ES-I3 (cell line): ENCODE data around the gene NAV1.

Source experiments
- H3K36me3 ChIP-seq: 2 replicates; pipeline ENCODE4 v1.6.1; 2013; ENCODE audit warnings: mild to moderate bottlenecking, low read length, control low read depth, moderate library complexity; ENCODE audit not compliant: insufficient read depth
- H3K4me1 ChIP-seq: 2 replicates; pipeline ENCODE4 v1.6.1; 2013; ENCODE audit warnings: mild to moderate bottlenecking, control low read depth, low read length; ENCODE audit not compliant: insufficient read depth
- H3K9ac ChIP-seq: 2 replicates; pipeline ENCODE4 v1.6.1; 2013; ENCODE audit warnings: low read depth, mild to moderate bottlenecking, low read length, moderate library complexity
- H3K9me3 ChIP-seq: 2 replicates; pipeline ENCODE4 v1.6.1; 2013; ENCODE audit warnings: mild to moderate bottlenecking, low read length, moderate library complexity; ENCODE audit not compliant: control insufficient read depth, insufficient read depth

The NAV1 gene

DNA sequence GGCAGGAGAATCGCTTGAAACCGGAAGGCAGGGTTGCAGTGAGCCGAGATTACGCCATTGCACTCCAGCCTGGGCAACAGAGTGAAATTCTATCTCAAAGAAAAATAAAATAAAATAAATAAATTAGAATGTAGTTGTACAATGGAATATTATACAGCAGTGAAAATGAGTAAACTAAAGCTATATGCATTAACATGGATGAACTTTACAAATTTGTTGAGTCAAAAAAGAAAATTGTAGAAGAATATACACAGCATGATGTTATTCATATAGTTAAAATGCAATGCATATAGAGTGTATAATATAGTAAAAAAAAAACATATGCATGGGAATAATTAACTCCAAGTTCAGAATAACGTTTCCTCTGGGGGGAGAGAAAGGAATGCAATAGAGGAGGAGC lies 11.0 kb upstream of the NAV1 start:
- H3K9ac ChIP-seq, result no peak overlapping the region
- no peaks in the 10 kb centered on the region for H3K9me3 ChIP-seq
- no peaks in the 10 kb centered on the region for H3K36me3 ChIP-seq
- peaks cover 10% of the 10 kb centered on the region; the same call in 1 of the 2 replicates for H3K4me1 ChIP-seq

DNA sequence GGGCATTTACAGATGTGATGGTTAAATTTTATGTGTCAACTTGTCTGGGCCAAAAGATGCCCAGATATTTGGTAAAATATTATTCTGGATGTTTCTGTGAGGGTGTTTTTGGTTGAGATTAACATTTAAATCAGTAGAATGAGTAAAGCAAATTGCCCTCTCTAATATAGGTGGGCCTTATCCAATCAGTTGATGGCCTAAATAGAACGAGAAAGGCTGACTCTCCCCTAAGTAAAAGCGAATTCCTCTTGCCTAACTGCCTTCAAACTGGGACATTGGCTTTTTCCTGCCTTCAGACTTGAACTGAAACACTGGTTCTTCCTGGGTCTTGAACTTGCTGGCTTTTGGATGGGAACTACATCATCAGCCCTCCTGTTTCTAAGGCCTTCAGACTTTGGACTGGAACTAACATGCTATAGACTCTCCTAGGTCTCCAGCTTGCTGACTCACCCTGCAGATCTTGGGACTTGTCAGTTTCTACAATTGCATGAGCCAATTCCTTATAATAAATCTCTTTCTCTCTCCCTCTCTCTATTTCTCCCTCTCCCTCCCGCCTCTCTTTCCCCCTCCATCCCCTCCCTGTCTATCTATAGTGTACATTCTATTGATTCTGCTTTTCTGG lies 10.2 kb upstream of the NAV1 start:
- Histone ChIP-seq H3K4me1 (peaks cover 10% of the 10 kb centered on the region; the same call in 1 of the 2 replicates), H3K36me3 (no peaks in the 10 kb centered on the region), H3K9ac (no peak overlapping the region), H3K9me3 (no peaks in the 10 kb centered on the region)

GRCh38 chr1:201530741-201531531 lies 8.0 kb upstream of the NAV1 start:
- Histone ChIP-seq H3K36me3 (no peaks in the 10 kb centered on the region), H3K4me1 (peaks cover 16% of the 10 kb centered on the region; the same call in 1 of the 2 replicates), H3K9me3 (no peaks in the 10 kb centered on the region), H3K9ac (no peak overlapping the region)

GRCh38 chr1:201531551-201532425 lies 7.1 kb upstream of the NAV1 start:
- Histone ChIP-seq H3K36me3 (no peaks in the 10 kb centered on the region), H3K9ac (no peak overlapping the region), H3K9me3 (no peaks in the 10 kb centered on the region), H3K4me1 (peaks cover 16% of the 10 kb centered on the region; the same call in 1 of the 2 replicates)

- H3K4me1 ChIP-seq, result peaks cover 20% of the 10 kb centered on the region
- no peaks in the 10 kb centered on the region for H3K9me3 ChIP-seq
- H3K36me3 ChIP-seq, result no peaks in the 10 kb centered on the region
- H3K9ac ChIP-seq, result no peak overlapping the region
Measured at GRCh38 chr1:201533836-201534235, 5.1 kb upstream of the NAV1 start.

DNA sequence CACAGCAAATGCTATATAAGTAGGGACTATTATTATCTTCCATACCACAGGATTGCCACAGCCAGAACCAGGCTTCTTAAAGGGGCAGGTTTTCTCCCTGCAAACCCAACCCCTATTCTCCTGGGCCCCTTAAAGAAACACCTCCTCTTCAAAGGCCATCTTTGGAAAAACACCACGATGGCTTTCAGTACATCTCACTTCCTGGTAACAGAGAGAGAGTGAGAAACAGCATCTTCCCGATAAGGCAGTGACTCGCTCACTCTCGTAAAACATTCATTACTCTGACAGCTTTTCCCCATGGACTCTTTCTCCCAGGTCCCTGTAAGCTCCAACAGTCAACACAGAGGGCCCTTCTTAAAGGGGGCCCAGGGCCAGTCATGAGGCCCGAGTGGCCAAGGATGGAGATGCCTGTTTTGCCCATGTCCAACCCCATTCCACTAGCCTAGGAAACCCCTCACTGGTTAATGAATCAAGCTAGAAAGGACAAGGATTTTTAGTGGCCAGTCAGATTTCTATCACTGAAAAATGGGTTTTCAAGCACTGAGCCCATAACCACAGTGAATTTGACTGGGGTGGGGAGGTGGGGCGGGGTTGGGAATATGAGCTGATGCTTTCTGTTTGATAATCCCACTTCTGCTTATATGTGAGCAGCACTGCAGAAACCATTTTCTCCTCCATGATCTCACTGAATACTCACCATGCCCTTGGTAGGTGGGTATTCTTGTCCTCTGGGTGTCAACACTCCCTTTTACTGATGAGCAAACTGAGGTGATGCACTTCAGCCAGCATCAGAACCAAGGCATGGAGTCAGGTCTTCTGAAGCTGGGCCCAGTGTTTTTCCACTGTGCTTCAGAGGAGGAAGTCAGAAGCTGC lies 3.6 kb upstream of the NAV1 start:
- H3K9ac ChIP-seq, result no peak overlapping the region
- no peaks in the 10 kb centered on the region for H3K36me3 ChIP-seq
- no peaks in the 10 kb centered on the region for H3K9me3 ChIP-seq
- peaks cover 20% of the 10 kb centered on the region for H3K4me1 ChIP-seq

GRCh38 chr1:201535919-201536245 lies 3.0 kb upstream of the NAV1 start:
- H3K9me3 ChIP-seq, result no peaks in the 10 kb centered on the region
- H3K4me1 ChIP-seq, result peaks cover 23% of the 10 kb centered on the region
- no peaks in the 10 kb centered on the region for H3K36me3 ChIP-seq
- H3K9ac ChIP-seq, result no peak overlapping the region

DNA sequence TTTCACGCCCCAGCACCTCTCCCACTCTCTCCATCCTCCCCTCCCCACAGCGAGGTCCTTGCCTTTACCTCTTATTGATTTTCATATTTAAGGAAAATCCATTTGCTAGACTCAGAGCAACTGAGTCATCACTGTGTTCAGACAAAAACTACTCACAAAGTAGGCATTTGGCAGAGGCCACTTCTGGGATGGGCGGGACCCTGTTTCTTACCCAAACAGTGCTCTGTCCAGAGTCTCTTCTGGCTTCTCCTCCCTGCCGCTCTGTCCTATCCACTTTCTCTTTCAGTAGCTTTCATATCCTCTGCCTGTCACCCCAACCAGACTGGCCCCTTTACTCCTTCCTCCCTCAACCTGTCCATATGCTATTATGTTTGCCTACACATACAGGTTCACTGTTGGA lies 2.4 kb upstream of the NAV1 start:
- Histone ChIP-seq H3K4me1 (peaks cover 25% of the 10 kb centered on the region), H3K9me3 (no peaks in the 10 kb centered on the region), H3K9ac (no peak overlapping the region), H3K36me3 (no peaks in the 10 kb centered on the region)

DNA sequence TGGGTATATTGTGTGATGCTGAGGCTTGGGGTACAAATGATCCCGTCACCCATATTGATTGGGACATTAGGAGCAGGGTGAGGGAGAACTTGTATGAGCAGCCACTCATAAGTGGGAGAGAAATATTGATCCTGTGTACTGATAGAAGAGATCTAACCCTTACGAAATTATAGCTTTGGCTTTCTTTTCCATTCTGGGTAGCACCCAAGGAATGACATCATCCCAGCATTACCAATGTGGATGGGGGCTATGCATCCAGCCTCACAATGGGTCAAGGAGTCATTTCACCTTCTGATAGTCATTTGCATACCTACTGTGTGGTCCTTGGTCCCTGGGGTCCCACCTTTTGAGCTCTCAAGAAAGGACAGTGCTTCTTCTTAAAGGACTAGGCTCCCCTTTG lies 1.9 kb upstream of the NAV1 start:
- Histone ChIP-seq H3K9ac (no peak overlapping the region), H3K9me3 (no peaks in the 10 kb centered on the region), H3K36me3 (no peaks in the 10 kb centered on the region), H3K4me1 (peaks cover 21% of the 10 kb centered on the region)

DNA sequence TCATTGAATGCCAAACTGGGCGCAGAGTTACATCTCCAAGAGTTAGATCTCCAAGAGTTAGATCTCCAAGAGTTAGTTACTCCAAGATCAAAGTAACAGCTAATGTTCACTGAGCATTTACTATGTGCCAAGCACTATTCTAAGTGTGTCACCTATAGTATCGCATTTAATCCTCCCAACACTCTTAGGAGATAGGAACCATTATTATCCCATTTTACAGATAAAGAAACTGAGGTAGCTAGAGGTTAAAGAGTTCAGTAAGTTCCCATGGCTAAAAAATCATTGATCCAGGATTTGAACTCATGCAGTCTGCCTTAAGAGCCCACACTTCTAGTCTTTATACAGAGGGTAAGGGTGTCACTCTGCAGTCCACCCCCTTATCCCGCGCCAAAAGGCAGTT lies 1.5 kb upstream of the NAV1 start:
- H3K9ac ChIP-seq, result no peak overlapping the region
- H3K4me1 ChIP-seq, result peaks cover 17% of the 10 kb centered on the region

DNA sequence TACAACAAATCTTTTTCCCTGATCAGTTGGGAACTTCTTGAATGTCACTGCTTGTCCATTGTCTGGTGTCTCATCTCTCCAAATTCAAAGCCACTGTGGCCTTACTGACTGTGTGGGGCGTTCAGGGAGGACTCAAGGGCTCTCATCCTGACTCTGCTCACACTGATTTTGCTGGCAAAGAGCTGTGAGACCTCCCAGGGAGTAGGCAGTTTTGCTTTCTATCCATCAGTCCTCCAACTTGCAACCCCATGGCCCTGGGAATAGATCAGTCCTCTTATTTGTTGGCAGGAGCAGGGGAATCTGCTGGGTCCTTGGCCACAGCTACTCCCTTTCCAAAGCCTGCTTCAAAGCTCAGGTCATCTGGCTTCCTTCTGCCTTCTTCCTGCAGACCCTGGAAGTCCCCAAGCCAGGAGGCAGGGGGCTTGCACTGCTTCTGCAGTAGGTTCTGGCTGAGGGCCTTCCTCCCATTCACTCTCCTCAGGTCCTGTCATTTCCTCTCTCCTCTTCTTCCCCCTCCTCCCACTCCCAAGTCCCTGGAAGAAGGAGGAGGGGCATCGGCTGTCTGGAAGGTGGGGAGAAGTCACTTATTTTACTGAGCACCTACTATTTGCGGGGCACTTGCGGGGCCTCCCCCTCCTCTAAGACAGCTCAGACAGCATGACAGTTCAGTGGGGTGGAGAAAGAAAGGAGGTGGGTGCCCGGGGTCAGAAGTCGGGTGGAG lies 876 bp upstream of the NAV1 start:
- no peaks in the 10 kb centered on the region for H3K9me3 ChIP-seq
- H3K9ac ChIP-seq, result peak overlapping the region; percentile 81; the same call in 1 of the 2 replicates
- peaks cover 15% of the 10 kb centered on the region for H3K4me1 ChIP-seq
- no peaks in the 10 kb centered on the region for H3K36me3 ChIP-seq

More for the DNA sequence above, 1.5 kb upstream of the NAV1 start:
- Histone ChIP-seq H3K36me3 (no peaks in the 10 kb centered on the region), H3K9me3 (no peaks in the 10 kb centered on the region)

DNA sequence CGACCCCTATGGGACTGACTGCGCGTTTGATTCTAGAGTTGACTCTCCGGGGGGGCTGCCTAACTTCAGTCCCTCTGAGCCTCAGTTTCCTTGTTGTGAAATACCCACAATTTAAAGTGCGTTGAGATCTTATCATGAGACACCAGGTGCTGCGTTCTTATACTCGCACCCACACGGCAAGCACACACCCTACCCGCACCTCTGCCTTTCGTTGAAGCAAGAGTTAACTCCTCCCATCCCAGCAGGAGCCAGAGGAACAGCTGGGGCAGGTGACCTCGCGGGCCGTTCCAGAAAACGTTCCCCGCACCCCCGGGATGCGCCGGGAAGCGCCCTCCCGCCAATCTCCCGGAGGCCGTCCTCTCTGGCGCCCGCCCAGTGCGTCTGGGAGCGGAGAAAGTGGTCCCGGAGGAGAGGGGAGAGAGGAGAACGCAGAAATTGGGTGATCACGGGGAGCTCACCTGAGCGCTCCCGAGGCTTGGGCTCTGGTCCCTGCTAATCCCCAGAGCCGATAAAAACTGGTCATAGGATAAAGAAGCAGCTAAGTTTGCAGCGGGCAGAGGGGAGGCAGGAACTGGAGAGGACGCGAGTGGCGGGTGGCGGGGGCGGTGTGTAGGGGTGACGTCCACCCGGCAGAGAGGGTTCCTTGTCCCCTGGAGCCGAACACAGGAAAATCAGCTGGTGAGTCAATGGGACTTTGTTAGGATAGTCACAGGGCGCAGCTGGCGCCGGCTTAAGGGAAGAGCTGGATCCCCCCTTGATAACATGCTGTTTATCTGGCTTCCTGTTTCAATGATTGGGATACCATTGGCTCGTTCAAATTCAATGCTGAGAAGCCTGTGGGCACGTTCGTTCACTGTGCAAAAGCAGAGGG lies 869 bp downstream of the NAV1 start:
- H3K9ac ChIP-seq, result peak overlapping the region; percentile 81; the same call in 1 of the 2 replicates
- H3K9me3 ChIP-seq, result no peaks in the 10 kb centered on the region
- H3K4me1 ChIP-seq, result peaks cover 18% of the 10 kb centered on the region
- H3K36me3 ChIP-seq, result no peaks in the 10 kb centered on the region
